HAP-1 (cell line): ENCODE measurements around the gene PADI3.

ENCODE experiments used
- DNase-seq, 2 experiments: peaks; one replicate each; pipeline ENCODE4 v3.0.0-alpha.2; 2016 to 2020; ENCODE audit warnings: low spot score in 2 of 2
- H3K27me3 ChIP-seq: fragments of 250-450 bp; sonication (Bioruptor Pico); 2 replicates; pipeline ENCODE4 v1.5.1; 2020; ENCODE audit warnings: low read depth, mild to moderate bottlenecking, moderate library complexity
- H3K36me3 ChIP-seq: fragments of 250-450 bp; sonication (Bioruptor Pico); replicated peaks from 2 replicates; pipeline ENCODE4 v1.5.1; 2020; ENCODE audit warnings: mild to moderate bottlenecking
- H3K4me1 ChIP-seq: fragments of 250-450 bp; sonication (Bioruptor Pico); 2 replicates; pipeline ENCODE4 v1.5.1; 2020; ENCODE audit warnings: mild to moderate bottlenecking
- H3K4me3 ChIP-seq: fragments of 250-450 bp; sonication (Bioruptor Pico); 2 replicates; pipeline ENCODE4 v1.5.1; 2020; ENCODE audit warnings: mild to moderate bottlenecking, moderate library complexity
- H3K9me3 ChIP-seq: fragments of 250-450 bp; sonication (Bioruptor Pico); 2 replicates; pipeline ENCODE4 v1.5.1; 2020; ENCODE audit warnings: mild to moderate bottlenecking, moderate library complexity
- in situ Hi-C: fragments of 300-500 bp; cut with MboI; formaldehyde crosslinking; loops from 3 replicates; pipeline ENCODE4 v1.14.3; 2020; ENCODE audit warnings: low sequenced_read_pairs, inconsistent platforms, mixed read lengths

The PADI3 gene

DNA sequence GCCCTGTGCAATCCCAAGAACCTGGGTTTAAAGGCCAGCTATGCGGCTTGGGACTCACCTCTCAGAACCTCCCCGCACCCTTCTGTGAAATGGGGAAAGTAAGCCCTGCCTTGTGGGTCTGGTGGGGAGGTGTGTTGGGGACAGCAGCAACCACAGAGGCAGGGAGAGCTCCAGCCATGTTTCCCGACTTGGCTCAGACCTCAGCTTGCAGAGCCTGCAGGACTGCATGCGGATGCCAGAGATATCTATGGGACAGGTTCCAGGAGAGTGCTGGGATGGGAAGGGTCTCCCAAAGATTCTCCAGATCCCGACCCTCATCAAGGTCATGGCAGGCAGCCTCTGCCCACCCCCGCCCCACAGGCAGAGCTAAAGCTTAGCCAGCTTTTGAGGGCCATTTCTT is 23.8 kb upstream of the PADI3 start:
- Histone ChIP-seq H3K4me1 (no peaks in the 10 kb centered on the region), H3K4me3 (no peak overlapping the region), H3K27me3 (peaks cover 20% of the 10 kb centered on the region), H3K36me3 (no peaks in the 10 kb centered on the region), H3K9me3 (no peaks in the 10 kb centered on the region)
- no peak for DNase-seq
- in situ Hi-C loops = no loop called here

DNA sequence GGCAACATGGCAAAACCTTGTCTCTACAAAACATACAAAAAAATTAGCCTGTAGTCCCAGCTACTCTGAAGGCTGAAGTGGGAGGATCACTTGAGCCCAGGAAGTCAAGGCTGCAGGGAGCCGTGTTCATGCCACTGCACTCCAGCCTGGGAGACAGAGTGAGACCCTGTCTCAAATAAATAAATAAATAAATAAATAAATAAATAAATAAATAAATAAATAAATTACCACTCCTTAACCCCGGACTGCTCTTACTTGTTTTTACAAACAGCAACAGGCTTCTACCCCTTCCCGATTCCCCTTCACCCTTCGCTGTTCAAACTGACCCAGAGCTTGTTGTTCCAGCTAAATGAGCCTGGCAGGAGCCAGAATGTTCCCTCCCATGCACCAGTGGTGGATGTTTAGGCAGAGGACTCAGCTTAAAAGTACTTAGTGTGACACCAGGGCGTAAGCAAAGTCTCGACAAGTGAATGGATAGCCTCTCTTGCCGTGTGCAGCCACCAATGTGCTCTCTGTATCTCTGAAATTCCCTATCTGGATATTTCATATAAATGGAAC is 21.5 kb upstream of the PADI3 start:
- in situ Hi-C loops = no loop called here
- Histone ChIP-seq H3K4me1 (no peaks in the 10 kb centered on the region), H3K4me3 (no peak overlapping the region), H3K36me3 (no peaks in the 10 kb centered on the region), H3K9me3 (no peaks in the 10 kb centered on the region), H3K27me3 (peaks cover 12% of the 10 kb centered on the region)
- no peak for DNase-seq

DNA sequence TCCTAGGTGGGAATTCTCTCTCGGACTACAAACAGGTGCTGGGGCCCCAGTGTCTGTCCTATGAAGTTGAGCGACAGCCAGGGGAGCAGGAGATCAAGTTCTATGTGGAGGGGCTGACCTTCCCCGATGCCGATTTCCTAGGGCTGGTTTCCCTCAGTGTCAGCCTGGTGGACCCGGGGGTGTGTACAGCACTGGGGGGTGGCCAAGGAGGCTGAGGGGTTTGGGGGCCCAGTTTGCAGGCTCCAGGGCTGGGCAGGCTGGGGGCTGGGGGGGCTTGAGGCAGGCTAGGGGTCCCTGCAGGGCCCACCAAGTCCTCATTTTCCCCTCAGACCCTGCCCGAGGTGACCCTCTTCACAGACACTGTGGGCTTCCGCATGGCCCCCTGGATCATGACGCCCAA is 20.3 kb upstream of the PADI3 start:
- DNase-seq = no peak
- H3K36me3 ChIP-seq = no peaks in the 10 kb centered on the region
- H3K4me1 ChIP-seq = no peaks in the 10 kb centered on the region
- no peaks in the 10 kb centered on the region for H3K9me3 ChIP-seq
- peaks cover 11% of the 10 kb centered on the region for H3K27me3 ChIP-seq
- no peak overlapping the region for H3K4me3 ChIP-seq
- in situ Hi-C loops = no loop called here

DNA sequence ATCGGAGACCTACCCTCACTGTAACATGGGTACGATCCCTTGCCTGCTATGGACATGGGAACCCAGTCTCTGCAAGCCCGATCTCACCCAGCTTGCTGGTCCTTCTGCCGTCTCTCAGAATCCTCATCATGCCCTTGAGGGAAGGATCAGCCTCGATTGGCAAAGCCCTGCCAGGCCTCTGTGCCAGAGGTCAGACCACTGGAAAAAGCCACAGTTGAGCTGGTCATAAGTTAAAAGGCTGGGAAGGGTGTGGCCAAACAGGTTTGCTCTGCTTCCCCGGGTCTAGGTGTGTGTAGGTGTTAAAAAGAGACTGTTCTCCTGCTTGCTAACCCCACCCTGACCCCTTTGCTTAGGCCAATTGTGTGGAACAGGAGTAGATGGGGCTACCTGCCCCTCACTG is 19.5 kb upstream of the PADI3 start:
- peaks cover 11% of the 10 kb centered on the region for H3K27me3 ChIP-seq
- H3K36me3 ChIP-seq = no peaks in the 10 kb centered on the region
- no peak for DNase-seq
- no peaks in the 10 kb centered on the region for H3K9me3 ChIP-seq
- H3K4me3 ChIP-seq = no peak overlapping the region
- in situ Hi-C loops = no loop called here
- H3K4me1 ChIP-seq = no peaks in the 10 kb centered on the region

DNA sequence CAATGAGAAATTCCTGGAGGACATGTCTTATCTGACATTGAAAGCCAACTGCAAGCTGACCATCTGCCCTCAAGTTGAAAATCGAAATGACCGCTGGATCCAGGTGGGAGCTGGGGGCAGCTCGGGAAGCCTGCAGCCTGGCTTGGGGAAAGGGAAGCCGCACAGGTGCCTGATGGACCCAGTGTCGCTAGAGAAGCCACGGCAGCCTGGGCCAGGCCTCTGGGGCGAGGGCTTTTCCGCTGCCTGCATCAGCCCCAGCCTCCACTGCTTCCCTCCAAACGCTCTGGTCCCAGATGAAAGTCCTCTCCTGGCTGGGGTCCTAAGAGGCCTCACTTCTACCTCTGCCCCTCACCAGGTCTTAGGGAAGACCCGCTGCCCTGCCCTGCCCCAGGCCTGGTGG is 18.8 kb upstream of the PADI3 start:
- H3K4me3 ChIP-seq = no peak overlapping the region
- H3K9me3 ChIP-seq = no peaks in the 10 kb centered on the region
- in situ Hi-C loops = loop anchor here (10.0 kb wide), 1 partner anchor 275 kb away; no protein-coding TSS in a partner anchor
- no peaks in the 10 kb centered on the region for H3K36me3 ChIP-seq
- no peak for DNase-seq
- H3K27me3 ChIP-seq = peaks cover 9% of the 10 kb centered on the region
- H3K4me1 ChIP-seq = no peaks in the 10 kb centered on the region

DNA sequence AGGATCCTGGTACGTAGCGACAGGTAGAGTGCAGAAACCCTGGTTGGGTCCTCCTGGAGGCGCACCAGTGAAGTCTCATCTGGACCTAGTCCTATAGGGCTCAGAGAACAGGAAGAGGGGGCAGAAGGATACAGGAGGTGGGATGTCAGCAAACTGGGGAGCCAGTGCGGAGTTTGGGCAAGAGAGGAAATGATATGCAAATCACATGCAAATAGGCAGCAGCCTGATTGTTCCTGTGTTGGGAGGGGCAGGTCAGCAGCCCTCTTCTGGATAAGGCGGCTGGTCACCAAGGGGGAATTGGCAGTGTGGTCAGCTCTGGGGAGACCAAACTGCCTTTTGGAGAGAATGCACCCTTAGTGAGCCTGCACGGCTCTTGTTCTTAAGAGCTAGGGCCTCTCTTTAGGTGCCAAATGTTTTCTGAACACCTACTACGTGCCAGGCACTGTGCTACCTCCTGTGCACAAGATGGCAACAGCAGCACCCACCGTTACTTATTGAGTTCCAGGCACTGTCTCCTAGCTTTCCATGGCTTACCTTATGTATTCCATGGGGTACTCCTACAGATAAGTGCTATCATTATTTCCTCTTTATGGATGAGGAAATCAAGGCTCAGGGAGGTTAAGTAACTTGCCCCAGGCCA is 18.1 kb upstream of the PADI3 start:
- in situ Hi-C loops = loop anchor here (10.0 kb wide), 1 partner anchor 276 kb away; no protein-coding TSS in a partner anchor
- H3K9me3 ChIP-seq = no peaks in the 10 kb centered on the region
- 0 out of 2 replicates have a peak, but pooled peaks cover 4% of the 10 kb centered on the region for H3K27me3 ChIP-seq
- no peak overlapping the region for H3K4me3 ChIP-seq
- H3K4me1 ChIP-seq = no peaks in the 10 kb centered on the region
- no peaks in the 10 kb centered on the region for H3K36me3 ChIP-seq
- no peak for DNase-seq

DNA sequence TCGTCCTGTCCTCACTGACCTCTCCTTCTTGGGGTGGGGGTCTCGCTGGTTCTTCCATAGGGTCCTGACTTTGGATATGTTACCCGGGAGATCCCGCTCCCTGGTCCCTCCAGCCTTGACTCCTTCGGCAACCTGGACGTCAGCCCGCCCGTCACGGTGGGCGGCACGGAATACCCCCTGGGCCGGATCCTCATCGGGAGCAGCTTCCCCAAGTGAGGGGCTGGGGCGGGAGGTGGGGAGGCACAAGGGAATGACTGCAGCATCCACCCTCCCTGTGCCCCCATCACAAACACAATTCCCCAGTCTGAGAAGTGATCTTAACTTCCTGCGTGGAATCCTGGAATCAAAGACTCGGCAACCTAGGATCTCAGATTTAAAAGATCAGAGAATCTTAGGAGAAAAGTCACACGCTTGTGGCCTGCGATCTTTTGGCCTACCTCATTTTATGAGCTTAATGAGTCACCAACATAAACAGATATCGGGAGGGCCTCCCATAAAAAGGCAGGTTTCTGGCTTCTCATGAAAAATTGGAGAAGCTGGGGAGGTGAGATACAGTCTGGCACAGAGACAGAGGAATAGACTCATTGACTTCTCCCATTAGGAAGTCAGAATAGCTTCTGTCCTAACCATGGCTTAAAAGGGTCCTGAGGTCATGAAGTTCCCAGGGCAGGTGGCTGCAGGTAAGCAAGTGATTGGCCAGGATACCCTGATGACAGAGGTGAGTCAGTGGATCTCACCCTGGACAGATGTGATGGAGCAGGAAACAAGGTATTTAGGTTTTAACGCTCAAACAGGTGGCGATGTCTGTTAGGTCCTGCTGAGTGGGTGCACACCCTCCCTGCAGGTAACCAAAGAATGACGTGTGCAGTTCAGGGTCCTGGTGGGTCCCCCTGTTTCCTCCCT is 15.9 kb upstream of the PADI3 start:
- no peak for DNase-seq
- H3K9me3 ChIP-seq = no peaks in the 10 kb centered on the region
- H3K36me3 ChIP-seq = no peaks in the 10 kb centered on the region
- H3K4me3 ChIP-seq = no peak overlapping the region
- in situ Hi-C loops = loop anchor here (10.0 kb wide), 1 partner anchor 278 kb away; no protein-coding TSS in a partner anchor
- no peaks in the 10 kb centered on the region for H3K27me3 ChIP-seq
- H3K4me1 ChIP-seq = no peaks in the 10 kb centered on the region; the same call in 1 of the 2 replicates

DNA sequence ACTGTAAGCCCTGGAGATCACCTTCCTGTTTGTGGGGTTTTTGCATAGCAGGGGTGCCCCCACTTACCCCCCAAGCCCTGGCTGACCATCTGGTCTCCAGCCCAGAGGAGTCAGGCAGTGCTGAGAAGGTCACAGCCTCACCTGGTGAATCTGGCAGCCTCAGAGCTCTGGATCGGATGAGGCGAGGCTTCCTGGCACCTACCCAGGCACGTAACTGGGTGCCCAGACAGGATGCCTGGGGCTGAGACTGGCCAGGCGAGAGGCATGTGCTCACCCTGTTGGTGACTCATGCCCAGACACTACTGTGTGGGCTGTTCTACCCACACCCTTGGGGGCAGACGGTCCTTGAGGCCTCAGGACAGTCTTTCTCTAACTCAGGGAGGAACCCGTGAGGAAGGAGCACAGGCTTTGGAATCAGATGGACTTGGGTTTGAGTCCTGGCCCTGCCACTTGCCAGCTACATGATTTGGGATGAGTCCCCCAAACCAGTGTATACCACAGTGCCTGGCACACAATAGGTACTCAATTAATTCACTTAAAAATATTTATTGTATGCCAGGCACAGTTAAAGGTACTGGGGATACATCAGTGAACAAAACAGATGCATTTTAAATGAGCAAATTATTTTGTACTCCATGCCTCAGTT is 15.1 kb upstream of the PADI3 start:
- in situ Hi-C loops = loop anchor here (10.0 kb wide), 1 partner anchor 279 kb away; no protein-coding TSS in a partner anchor
- DNase-seq = no peak
- no peaks in the 10 kb centered on the region; the same call in 1 of the 2 replicates for H3K4me1 ChIP-seq
- H3K36me3 ChIP-seq = no peaks in the 10 kb centered on the region
- H3K27me3 ChIP-seq = no peaks in the 10 kb centered on the region
- no peak overlapping the region for H3K4me3 ChIP-seq
- no peaks in the 10 kb centered on the region for H3K9me3 ChIP-seq

DNA sequence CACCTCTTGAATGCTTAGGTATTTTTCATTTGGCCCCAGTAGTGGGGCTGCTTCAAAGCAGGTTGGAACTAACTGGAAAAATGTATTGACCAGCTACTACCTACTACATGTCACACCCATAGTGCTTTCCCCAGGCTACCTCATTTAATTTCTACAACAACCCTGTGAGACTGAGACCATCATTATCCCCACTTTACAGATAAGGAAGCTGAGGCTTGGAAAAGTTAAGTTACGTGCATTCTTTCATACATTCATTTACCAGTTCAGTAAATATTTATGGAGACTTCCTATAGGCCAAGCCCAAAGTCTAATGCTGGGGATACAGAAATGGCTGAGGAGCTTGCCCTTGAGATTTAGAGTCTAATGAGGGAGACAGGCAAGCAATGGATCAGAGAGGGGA is 14.5 kb upstream of the PADI3 start:
- Histone ChIP-seq H3K4me3 (no peak overlapping the region), H3K4me1 (no peaks in the 10 kb centered on the region; the same call in 1 of the 2 replicates), H3K27me3 (no peaks in the 10 kb centered on the region), H3K9me3 (no peaks in the 10 kb centered on the region), H3K36me3 (no peaks in the 10 kb centered on the region)
- in situ Hi-C loops = loop anchor here (10.0 kb wide), 1 partner anchor 280 kb away; no protein-coding TSS in a partner anchor
- DNase-seq = no peak

DNA sequence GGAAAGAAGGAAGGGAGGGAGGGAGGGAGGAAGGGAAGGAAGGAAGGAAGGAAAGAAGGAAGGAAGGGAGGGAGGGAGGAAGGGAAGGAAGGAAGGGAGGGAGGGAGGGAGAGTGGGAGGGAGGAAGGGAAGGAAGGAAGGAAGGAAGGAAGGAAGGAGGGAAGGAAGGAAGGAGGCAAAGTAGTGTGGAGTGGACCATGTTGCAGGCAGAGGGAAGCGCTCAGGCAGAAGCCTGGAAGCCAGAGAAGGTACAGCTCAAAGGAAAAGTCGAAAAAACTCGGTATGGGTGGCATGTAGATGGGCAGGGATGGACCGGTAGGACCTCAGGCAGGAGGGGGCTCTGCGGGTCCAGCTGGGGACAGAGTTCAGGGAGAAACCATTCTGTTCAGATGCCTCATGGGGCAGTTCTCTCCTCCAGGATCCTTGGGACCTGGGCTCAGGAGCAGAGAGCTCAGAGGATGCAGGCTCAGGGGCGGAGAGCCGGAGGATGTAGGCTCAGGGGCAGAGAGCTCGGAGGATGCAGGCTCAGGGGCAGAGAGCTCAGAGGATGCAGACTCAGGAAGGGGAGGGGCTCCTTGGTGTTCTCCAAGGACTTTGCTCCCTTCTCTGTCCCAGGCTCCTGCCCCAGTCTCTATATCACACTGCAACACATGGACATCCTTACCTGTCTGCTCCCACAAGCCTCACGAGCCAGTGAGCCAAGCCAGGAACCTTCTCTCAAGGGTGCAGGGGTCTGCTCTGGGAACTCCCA is 13.6 kb upstream of the PADI3 start:
- no peaks in the 10 kb centered on the region; the same call in 1 of the 2 replicates for H3K4me1 ChIP-seq
- H3K27me3 ChIP-seq = peaks cover 2% of the 10 kb centered on the region; the same call in 1 of the 2 replicates
- DNase-seq = no peak
- H3K36me3 ChIP-seq = no peaks in the 10 kb centered on the region
- no peak overlapping the region for H3K4me3 ChIP-seq
- no peaks in the 10 kb centered on the region for H3K9me3 ChIP-seq
- in situ Hi-C loops = loop anchor here (5.0 to 10.0 kb wide), 3 partner anchors 108 to 281 kb away; no protein-coding TSS in a partner anchor

DNA sequence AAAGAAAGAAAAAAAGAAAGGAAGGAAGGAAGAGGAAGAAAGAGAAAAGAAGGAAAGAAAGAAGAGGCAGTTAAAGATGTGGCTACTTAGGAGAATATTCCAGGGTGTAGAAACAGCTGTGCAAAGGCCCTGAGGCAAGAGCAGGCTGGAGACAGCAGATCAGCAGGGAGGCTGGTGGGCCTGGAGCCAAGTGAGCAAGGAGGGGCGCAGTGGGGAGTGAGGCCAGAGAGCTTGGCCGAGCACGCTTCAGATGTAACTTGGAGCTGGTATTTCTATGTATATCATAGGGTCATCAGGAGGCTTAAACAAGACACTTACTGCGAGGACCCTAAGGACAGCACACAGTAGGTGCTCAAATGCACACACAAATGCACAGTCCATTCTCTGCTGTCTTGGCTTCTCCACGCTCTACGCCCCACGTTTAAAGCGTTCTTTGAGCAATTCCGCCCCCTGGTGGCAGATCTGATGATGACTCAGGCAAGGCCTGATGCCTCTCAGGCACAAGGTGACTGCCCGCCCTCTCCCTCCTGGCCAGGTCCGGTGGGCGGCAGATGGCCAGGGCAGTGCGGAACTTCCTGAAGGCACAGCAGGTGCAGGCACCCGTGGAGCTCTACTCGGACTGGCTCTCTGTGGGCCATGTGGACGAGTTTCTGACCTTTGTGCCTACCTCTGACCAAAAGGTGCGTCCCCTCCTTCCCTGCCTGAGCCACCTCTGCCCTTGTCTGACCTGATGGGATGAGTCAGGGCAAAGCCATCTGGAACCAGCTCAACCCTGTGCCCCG is 11.9 kb upstream of the PADI3 start:
- Histone ChIP-seq H3K36me3 (no peaks in the 10 kb centered on the region), H3K27me3 (peaks cover 10% of the 10 kb centered on the region), H3K9me3 (no peaks in the 10 kb centered on the region), H3K4me3 (no peak overlapping the region), H3K4me1 (no peaks in the 10 kb centered on the region; the same call in 1 of the 2 replicates)
- DNase-seq = peak; percentile 61 to 95
- in situ Hi-C loops = loop anchor here (5.0 to 10.0 kb wide), 3 partner anchors 110 to 282 kb away; no protein-coding TSS in a partner anchor

DNA sequence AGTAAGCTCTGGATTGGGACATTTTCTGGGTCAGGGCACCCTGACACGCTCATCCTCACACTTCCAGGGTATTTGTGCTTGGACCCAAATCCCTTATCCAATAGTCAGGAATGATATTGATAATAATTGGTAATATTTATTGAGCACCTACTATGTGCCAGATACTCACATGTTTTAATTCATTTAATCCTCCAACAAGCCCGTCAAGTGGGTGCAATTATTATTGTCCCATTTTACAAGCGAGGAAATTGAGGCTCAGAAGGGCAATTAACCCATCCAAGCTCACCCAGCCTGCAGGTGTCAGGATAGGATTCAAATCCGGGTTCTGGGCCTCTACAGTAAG is 11.4 kb upstream of the PADI3 start:
- no peak overlapping the region for H3K4me3 ChIP-seq
- peaks cover 14% of the 10 kb centered on the region for H3K27me3 ChIP-seq
- DNase-seq = no peak
- no peaks in the 10 kb centered on the region; the same call in 1 of the 2 replicates for H3K4me1 ChIP-seq
- in situ Hi-C loops = loop anchor here (5.0 to 10.0 kb wide), 3 partner anchors 110 to 283 kb away; no protein-coding TSS in a partner anchor
- H3K9me3 ChIP-seq = no peaks in the 10 kb centered on the region
- H3K36me3 ChIP-seq = no peaks in the 10 kb centered on the region
